Measurements from ENCODE around the gene LENG8.
"Not testable (repeated sequence)": the region's sequence is repeated elsewhere in the genome, so short reads cannot be mapped to it uniquely, and the experiment has no call there.

Gene LENG8

DNA sequence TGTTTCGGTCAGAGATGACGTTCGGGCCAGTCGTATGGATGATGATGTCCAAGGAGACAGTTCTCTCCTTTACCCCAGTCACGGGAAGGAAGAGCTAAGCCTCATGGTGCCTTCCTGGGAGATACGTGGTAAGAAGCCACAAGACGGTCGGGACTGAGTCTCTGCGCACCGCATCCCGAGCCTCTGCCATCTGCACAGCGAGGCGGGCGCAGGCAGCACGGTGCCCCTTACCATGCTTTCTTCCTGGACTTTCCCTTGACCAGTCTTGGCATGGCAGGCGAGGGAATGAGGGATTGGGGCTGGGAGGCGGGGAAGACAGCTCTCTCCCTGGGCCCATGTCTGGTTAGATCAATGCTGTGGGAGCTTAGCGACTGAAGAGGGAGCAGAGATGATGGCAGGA, 43.6 kb downstream of the LENG8 start:
- no peak overlapping the region for H3K4ac ChIP-seq (ENCODE audit: low read length)
- H2AK5ac ChIP-seq (ENCODE audit: low read depth, low read length) = no peak overlapping the region
- no peak overlapping the region for H2BK120ac ChIP-seq (ENCODE audit: low read depth, low read length)
- no peak overlapping the region for H3K4me2 ChIP-seq (ENCODE audit: insufficient read depth, low read length, poor library complexity, severe bottlenecking)
- H2BK15ac ChIP-seq (ENCODE audit: low read length) = no peak overlapping the region
- peaks cover 0 to 15% (median 0%) of the 10 kb centered on the region in 3 experiments for H3K27me3 ChIP-seq (ENCODE audit: control insufficient read depth in 3 of 3, insufficient read depth in 3 of 3, low read depth in 1 of 3, low read length in 3 of 3)
- no peaks in the 10 kb centered on the region for H3K36me3 ChIP-seq (replicated peaks in 1 of 2; ENCODE audit: control insufficient read depth in 2 of 2, insufficient read depth in 2 of 2, low read length in 2 of 2)
- no peak overlapping the region for H2AFZ ChIP-seq (ENCODE audit: low read length)
- H4K8ac ChIP-seq (ENCODE audit: low read depth, low read length) = no peak overlapping the region
- H2BK12ac ChIP-seq (ENCODE audit: low read length) = no peak overlapping the region
- no CpG with 5 or more reads among the region's 18 CpGs for WGBS, 2 donors (ENCODE audit: extremely low coverage in 2 of 2, insufficient read length in 2 of 2, insufficient replicate concordance in 1 of 2)
- no peak overlapping the region for H3K23ac ChIP-seq (ENCODE audit: low read depth, low read length, poor library complexity)
- H2BK5ac ChIP-seq (ENCODE audit: low read length) = no peak overlapping the region
- H3K27ac ChIP-seq (replicated peaks; ENCODE audit: low read length) = no peak overlapping the region
- no peaks in the 10 kb centered on the region for H3K4me1 ChIP-seq (ENCODE audit: control insufficient read depth in 2 of 2, insufficient read depth in 1 of 2, low read depth in 1 of 2, low read length in 2 of 2)
- no peak for DNase-seq (ENCODE audit: low spot score)
- no peak overlapping the region for H4K91ac ChIP-seq (ENCODE audit: low read depth, low read length, poor library complexity)
- no peak overlapping the region for H3K14ac ChIP-seq (ENCODE audit: low read length)
- H3K18ac ChIP-seq (ENCODE audit: low read length) = no peak overlapping the region
- no peak overlapping the region for H3K4me3 ChIP-seq (ENCODE audit: low read length in 2 of 2)
- H3K9ac ChIP-seq (ENCODE audit: low read depth, low read length, poor library complexity) = no peak overlapping the region
- H3K9me3 ChIP-seq (replicated peaks in 1 of 2; ENCODE audit: control insufficient read depth in 2 of 2, insufficient read depth in 1 of 2, low read depth in 1 of 2, low read length in 2 of 2) = peaks cover 0 to 11% of the 10 kb centered on the region in 2 donors
- H3K79me1 ChIP-seq (ENCODE audit: low read depth, low read length) = no peaks in the 10 kb centered on the region

DNA sequence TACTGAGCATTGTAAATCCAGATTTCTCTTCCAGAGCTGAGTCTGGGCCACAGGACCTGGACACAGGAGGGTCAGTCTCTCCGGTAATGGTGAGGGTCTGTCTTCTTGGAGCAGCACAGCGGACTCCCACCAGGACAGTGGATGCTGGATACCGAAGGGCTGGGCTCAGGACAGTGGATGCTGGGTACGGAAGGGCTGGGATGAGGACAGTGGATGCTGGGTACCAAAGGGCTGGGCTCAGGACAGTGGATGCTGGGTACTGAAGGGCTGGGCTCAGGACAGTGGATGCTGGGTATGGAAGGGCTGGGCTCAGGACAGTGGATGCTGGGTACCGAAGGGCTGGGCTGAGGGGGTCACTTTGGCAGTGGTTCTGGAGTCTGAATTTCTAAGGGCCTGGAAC, 44.1 kb downstream of the LENG8 start:
- no CpG with 5 or more reads among the region's 5 CpGs for WGBS, 2 donors (ENCODE audit: extremely low coverage in 2 of 2, insufficient read length in 2 of 2, insufficient replicate concordance in 1 of 2)
- H4K91ac ChIP-seq (ENCODE audit: low read depth, low read length, poor library complexity); H3K14ac ChIP-seq (ENCODE audit: low read length); H2BK120ac ChIP-seq (ENCODE audit: low read depth, low read length); H3K4me2 ChIP-seq (ENCODE audit: insufficient read depth, low read length, poor library complexity, severe bottlenecking); H3K18ac ChIP-seq (ENCODE audit: low read length); H2BK12ac ChIP-seq (ENCODE audit: low read length); H3K23ac ChIP-seq (ENCODE audit: low read depth, low read length, poor library complexity); H3K79me1 ChIP-seq (ENCODE audit: low read depth, low read length); H2BK5ac ChIP-seq (ENCODE audit: low read length); H3K4me1 ChIP-seq (ENCODE audit: control insufficient read depth in 2 of 2, insufficient read depth in 1 of 2, low read depth in 1 of 2, low read length in 2 of 2); H2BK15ac ChIP-seq (ENCODE audit: low read length); H3K4ac ChIP-seq (ENCODE audit: low read length); H4K8ac ChIP-seq (ENCODE audit: low read depth, low read length); H3K9ac ChIP-seq (ENCODE audit: low read depth, low read length, poor library complexity); H3K27ac ChIP-seq (replicated peaks; ENCODE audit: low read length); H3K36me3 ChIP-seq (replicated peaks in 1 of 2; ENCODE audit: control insufficient read depth in 2 of 2, insufficient read depth in 2 of 2, low read length in 2 of 2); H2AK5ac ChIP-seq (ENCODE audit: low read depth, low read length); H2AFZ ChIP-seq (ENCODE audit: low read length); DNase-seq (ENCODE audit: low spot score): not testable (repeated sequence)
- H3K9me3 ChIP-seq (replicated peaks in 1 of 2; ENCODE audit: control insufficient read depth in 2 of 2, insufficient read depth in 1 of 2, low read depth in 1 of 2, low read length in 2 of 2) = peaks cover 0 to 11% of the 10 kb centered on the region in 2 donors
- peak overlapping the region in 1 of 2 donors; percentile 58 for H3K4me3 ChIP-seq (ENCODE audit: low read length in 2 of 2)
- peaks cover 0 to 15% (median 0%) of the 10 kb centered on the region in 3 experiments for H3K27me3 ChIP-seq (ENCODE audit: control insufficient read depth in 3 of 3, insufficient read depth in 3 of 3, low read depth in 1 of 3, low read length in 3 of 3)

- Histone ChIP-seq H3K14ac (ENCODE audit: low read length) (no peak overlapping the region), H3K4me1 (ENCODE audit: control insufficient read depth in 2 of 2, insufficient read depth in 1 of 2, low read depth in 1 of 2, low read length in 2 of 2) (no peaks in the 10 kb centered on the region), H3K27ac (replicated peaks; ENCODE audit: low read length) (no peak overlapping the region), H3K4me2 (ENCODE audit: insufficient read depth, low read length, poor library complexity, severe bottlenecking) (no peak overlapping the region), H2BK15ac (ENCODE audit: low read length) (no peak overlapping the region), H2BK120ac (ENCODE audit: low read depth, low read length) (no peak overlapping the region), H2AFZ (ENCODE audit: low read length) (no peak overlapping the region), H3K9me3 (replicated peaks in 1 of 2; ENCODE audit: control insufficient read depth in 2 of 2, insufficient read depth in 1 of 2, low read depth in 1 of 2, low read length in 2 of 2) (peaks cover 0 to 11% of the 10 kb centered on the region in 2 donors), H3K18ac (ENCODE audit: low read length) (no peak overlapping the region), H3K4me3 (ENCODE audit: low read length in 2 of 2) (no peak overlapping the region), H2AK5ac (ENCODE audit: low read depth, low read length) (no peak overlapping the region), H3K9ac (ENCODE audit: low read depth, low read length, poor library complexity) (no peak overlapping the region), H2BK5ac (ENCODE audit: low read length) (no peak overlapping the region), H2BK12ac (ENCODE audit: low read length) (no peak overlapping the region), H3K4ac (ENCODE audit: low read length) (no peak overlapping the region), H4K8ac (ENCODE audit: low read depth, low read length) (no peak overlapping the region), H4K91ac (ENCODE audit: low read depth, low read length, poor library complexity) (no peak overlapping the region), H3K23ac (ENCODE audit: low read depth, low read length, poor library complexity) (no peak overlapping the region), H3K27me3 (ENCODE audit: control insufficient read depth in 3 of 3, insufficient read depth in 3 of 3, low read depth in 1 of 3, low read length in 3 of 3) (peaks cover 0 to 15% (median 0%) of the 10 kb centered on the region in 3 experiments), H3K79me1 (ENCODE audit: low read depth, low read length) (no peaks in the 10 kb centered on the region), H3K36me3 (replicated peaks in 1 of 2; ENCODE audit: control insufficient read depth in 2 of 2, insufficient read depth in 2 of 2, low read length in 2 of 2) (no peaks in the 10 kb centered on the region)
- DNase-seq (ENCODE audit: low spot score) = no peak
- whole genome bisulfite sequencing, 2 donors (ENCODE audit: extremely low coverage in 2 of 2, insufficient read length in 2 of 2, insufficient replicate concordance in 1 of 2) = no CpG with 5 or more reads among the region's 10 CpGs
Measured at GRCh38 chr19:54493967-54494585, 45.1 kb downstream of the LENG8 start.

DNA sequence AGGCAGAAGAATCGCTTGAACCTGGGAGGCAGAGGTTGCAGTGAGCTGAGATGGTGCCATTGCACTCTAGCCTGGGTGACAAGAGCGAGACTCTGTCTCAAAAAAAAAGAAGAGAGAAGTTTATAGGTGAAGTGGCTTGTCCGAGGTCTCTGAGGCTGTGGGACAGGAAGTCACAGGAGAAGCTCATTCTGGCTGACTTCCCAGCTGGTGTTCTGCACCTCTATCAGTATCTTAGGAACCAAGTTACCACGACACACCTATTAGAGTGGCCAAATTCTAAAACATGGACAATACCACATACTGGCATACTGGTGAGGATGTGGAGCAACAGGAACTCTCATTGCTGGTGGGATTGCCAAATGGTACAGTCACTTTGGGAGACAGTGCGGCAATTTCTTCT, 46.3 kb downstream of the LENG8 start:
- H3K4me1 ChIP-seq (ENCODE audit: control insufficient read depth in 2 of 2, insufficient read depth in 1 of 2, low read depth in 1 of 2, low read length in 2 of 2); H3K9me3 ChIP-seq (replicated peaks in 1 of 2; ENCODE audit: control insufficient read depth in 2 of 2, insufficient read depth in 1 of 2, low read depth in 1 of 2, low read length in 2 of 2); H3K18ac ChIP-seq (ENCODE audit: low read length); H2BK120ac ChIP-seq (ENCODE audit: low read depth, low read length); H3K79me1 ChIP-seq (ENCODE audit: low read depth, low read length); H3K9ac ChIP-seq (ENCODE audit: low read depth, low read length, poor library complexity); H3K36me3 ChIP-seq (replicated peaks in 1 of 2; ENCODE audit: control insufficient read depth in 2 of 2, insufficient read depth in 2 of 2, low read length in 2 of 2); H3K27ac ChIP-seq (replicated peaks; ENCODE audit: low read length); H3K23ac ChIP-seq (ENCODE audit: low read depth, low read length, poor library complexity); H2BK12ac ChIP-seq (ENCODE audit: low read length); H2BK5ac ChIP-seq (ENCODE audit: low read length); H3K4me3 ChIP-seq (ENCODE audit: low read length in 2 of 2); H4K8ac ChIP-seq (ENCODE audit: low read depth, low read length); H3K4ac ChIP-seq (ENCODE audit: low read length); H2AK5ac ChIP-seq (ENCODE audit: low read depth, low read length); H4K91ac ChIP-seq (ENCODE audit: low read depth, low read length, poor library complexity); H2BK15ac ChIP-seq (ENCODE audit: low read length); H3K14ac ChIP-seq (ENCODE audit: low read length); H3K27me3 ChIP-seq (ENCODE audit: control insufficient read depth in 3 of 3, insufficient read depth in 3 of 3, low read depth in 1 of 3, low read length in 3 of 3); H2AFZ ChIP-seq (ENCODE audit: low read length); DNase-seq (ENCODE audit: low spot score); H3K4me2 ChIP-seq (ENCODE audit: insufficient read depth, low read length, poor library complexity, severe bottlenecking): not testable (repeated sequence)
- no CpG with 5 or more reads among the region's 5 CpGs for WGBS, 2 donors (ENCODE audit: extremely low coverage in 2 of 2, insufficient read length in 2 of 2, insufficient replicate concordance in 1 of 2)
